ENCODE results near the gene HOMER3. TPM values are rescaled to one million over a fixed set of nuclear protein-coding genes. Genes with fewer than 3 reads are reported as not detected.

Gene HOMER3
- total and polyA plus RNA-seq, 2 of the 13 experiments (the other 11 are each of a cell fraction or from before 2014, with no cell fraction given): 21.3 to 27.3 TPM

DNA sequence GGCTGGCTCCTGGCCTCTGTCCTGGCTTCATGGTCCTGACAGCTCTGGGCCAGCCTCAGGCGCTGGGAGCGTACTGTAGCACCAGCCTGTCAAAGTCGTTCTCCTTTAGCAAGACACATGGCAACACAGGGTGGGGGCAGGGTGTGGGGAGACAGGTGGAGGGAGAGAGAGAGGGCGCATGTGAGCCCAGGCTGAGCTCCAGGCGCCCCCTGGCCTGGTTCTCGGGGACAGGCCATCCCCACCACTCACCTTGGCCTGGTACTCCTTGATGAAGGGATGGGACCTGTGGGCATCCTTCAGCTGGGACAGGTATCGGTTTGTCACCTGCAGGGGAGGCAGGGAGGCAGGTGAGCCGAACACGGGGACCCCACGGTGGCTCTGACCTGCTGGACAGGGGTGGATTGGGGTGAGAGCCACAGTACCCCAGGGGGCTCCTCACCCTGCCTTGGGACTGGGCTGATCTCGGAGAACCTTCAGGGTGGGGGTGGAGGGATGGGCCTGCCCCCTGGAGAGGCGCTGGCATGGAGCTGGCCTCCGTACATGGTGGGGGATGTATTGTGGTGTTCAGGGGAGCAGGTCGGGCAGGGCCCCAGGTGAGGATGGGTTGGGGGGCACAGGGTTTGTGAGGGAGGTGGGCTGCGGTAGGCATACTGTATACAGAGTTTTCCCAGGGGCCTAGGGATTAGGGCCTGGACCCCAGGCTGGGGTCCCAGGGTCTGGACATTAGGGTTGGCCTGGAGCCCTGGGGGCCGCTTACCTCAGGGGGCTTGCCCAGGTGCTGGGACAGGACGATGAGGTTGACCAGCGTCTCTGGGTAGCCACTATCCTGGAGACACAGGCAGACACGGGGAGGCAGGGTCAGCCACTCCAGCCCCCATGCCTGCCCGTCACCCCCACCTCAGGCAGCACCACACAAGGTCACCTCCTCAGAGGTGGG is 41.1 kb downstream of the HOMER3 start (continued):
- TF ChIP-seq ZNF138 (CRISPR knock-in tag; IDR thresholded peaks at IDR 0.05; ENCODE audit: low read depth): no peak

DNA sequence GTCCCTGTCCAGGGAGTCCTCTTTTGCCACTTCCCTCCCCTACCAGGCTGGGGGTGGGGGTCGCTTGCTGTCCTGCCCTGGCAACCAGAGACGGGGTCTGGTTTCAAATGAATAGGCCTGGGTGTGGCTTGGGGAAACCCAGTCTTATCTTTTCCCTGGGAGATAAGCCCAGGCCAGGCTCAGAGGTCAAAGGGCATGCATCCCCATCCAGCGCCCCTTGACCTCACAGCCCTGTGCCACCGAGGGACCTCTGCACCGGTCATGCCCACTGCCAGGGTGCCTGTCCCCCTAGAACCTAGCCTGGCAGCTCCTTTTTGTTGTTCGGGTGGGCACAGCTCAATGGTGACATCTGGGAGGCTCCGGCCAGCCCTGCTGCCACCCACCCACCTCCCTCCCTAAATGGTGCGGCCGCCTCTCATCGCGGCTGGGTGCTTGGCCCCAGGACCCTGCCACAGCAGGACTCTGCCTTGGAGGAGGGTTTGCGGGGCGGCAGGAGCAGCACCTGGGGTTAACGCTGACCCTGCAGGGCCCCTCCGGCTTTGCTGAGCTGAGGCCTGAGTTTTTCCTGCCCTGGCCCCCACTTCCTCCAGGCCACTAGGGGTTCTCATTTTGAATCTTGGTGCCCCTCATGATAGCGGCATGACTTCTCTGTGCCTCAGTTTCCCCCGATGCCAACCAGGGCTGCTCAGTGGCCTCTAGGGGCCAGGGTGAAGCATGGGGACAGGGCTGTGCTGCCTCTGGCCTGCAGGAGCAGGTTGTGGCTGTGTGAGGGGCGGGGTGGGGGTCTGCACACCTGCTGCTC is 42.2 kb downstream of the HOMER3 start:
- no peak for ATAC-seq
- no peak overlapping the region for H2AFZ ChIP-seq (ENCODE audit: low read length)
- no peaks in the 10 kb centered on the region; a peak in 1 of 5 replicates for H3K27me3 ChIP-seq (ENCODE audit: control insufficient read depth in 1 of 2, insufficient read depth in 2 of 2, low read length in 2 of 2)
- POLR2A ChIA-PET: interaction anchor here (1.4 kb wide), 1 partner anchor 20 kb away, joined by 5 read pairs; the partner anchor contains the start of genes COPE and DDX49
- H3K79me2 ChIP-seq (ENCODE audit: insufficient read depth, low read length): no peaks in the 10 kb centered on the region
- H3K9me3 ChIP-seq (ENCODE audit: low read length): no peaks in the 10 kb centered on the region
- no peak overlapping the region for H3K27ac ChIP-seq (ENCODE audit: extremely low read length, insufficient read depth, low read length)
- no peaks in the 10 kb centered on the region for H4K20me1 ChIP-seq (ENCODE audit: insufficient read depth, low read length)
- DNase-seq (ENCODE audit: low spot score): no peak
- H3K4me3 ChIP-seq (replicated peaks in 1 of 3; ENCODE audit: insufficient read depth in 1 of 3, low read depth in 2 of 3, low read length in 3 of 3): no peak overlapping the region
- 100% methylated on average over 2 of the region's 18 CpGs for WGBS (ENCODE audit: low lambda C conversion rate)
- in situ Hi-C loops (cut with HindIII; ENCODE audit: extremely low pct_ligation_motif_present, low pct_unique_long_range_greater_than_20kb) (loop anchor here (10.0 kb wide), 1 partner anchor 86 kb away; no protein-coding TSS in a partner anchor), intact Hi-C loops (cut with micrococcal nuclease; ENCODE audit: unreplicated experiment) (no loop called here)
- peaks cover 1 to 12% of the 10 kb centered on the region in 2 experiments; a peak in 2 of 5 replicates for H3K36me3 ChIP-seq (replicated peaks in 1 of 2; ENCODE audit: control insufficient read depth in 1 of 2, insufficient read depth in 2 of 2, low read length in 2 of 2)
- peaks cover 23% of the 10 kb centered on the region for H3K4me1 ChIP-seq (ENCODE audit: insufficient read depth, low read length)
- H3K4me2 ChIP-seq (ENCODE audit: low read depth, low read length): no peak overlapping the region
- no TSS peak for BruUV-seq (replicated peaks)
- CTCF ChIA-PET (ENCODE audit: low intra/inter-chr PET ratio, low total read pairs): no interaction called here
- FAIRE-seq: no peak
- H3K9ac ChIP-seq (ENCODE audit: insufficient read depth, low read depth, low read length): no peak overlapping the region
- TF ChIP-seq ARHGAP35 (CRISPR knock-in tag; IDR thresholded peaks at IDR 0.05; ENCODE audit: borderline replicate concordance) (no peak), HNRNPL (IDR thresholded peaks at IDR 0.05; ENCODE audit: low read depth, low read length) (peak; percentile 96), NRL (CRISPR knock-in tag; IDR thresholded peaks at IDR 0.05; ENCODE audit: borderline replicate concordance) (0 out of 2 replicates have a peak, but pooled peaks have one; percentile 43), NR2F2 (IDR thresholded peaks at IDR 0.05; ENCODE audit: borderline replicate concordance, low read depth) (peak; percentile 62), HNF4A (CRISPR knock-in tag; IDR thresholded peaks at IDR 0.05) (peak; percentile 68; the same call in 1 of the 2 replicates), ZNF274 (CRISPR knock-in tag; IDR thresholded peaks at IDR 0.05) (0 out of 2 replicates have a peak, but pooled peaks have one; percentile 35), AGO2 (optimal IDR thresholded peaks at IDR 0.05; ENCODE audit: low read depth, low read length) (peak; percentile 95), ATAD3A (CRISPR knock-in tag; IDR thresholded peaks at IDR 0.05) (no peak), ZNF766 (CRISPR knock-in tag; IDR thresholded peaks at IDR 0.05; ENCODE audit: borderline replicate concordance) (no peak), POLR2G (IDR thresholded peaks at IDR 0.05; ENCODE audit: low read depth, low read length) (0 out of 2 replicates have a peak, but pooled peaks have one; percentile 36), ZNF224 (CRISPR knock-in tag; IDR thresholded peaks at IDR 0.05) (no peak), NR2F6 (IDR thresholded peaks at IDR 0.05) (peak; percentile 72), NR2F6 (CRISPR knock-in tag; IDR thresholded peaks at IDR 0.05) (peak; percentile 66)
- TF ChIP-seq, protein P1, sequence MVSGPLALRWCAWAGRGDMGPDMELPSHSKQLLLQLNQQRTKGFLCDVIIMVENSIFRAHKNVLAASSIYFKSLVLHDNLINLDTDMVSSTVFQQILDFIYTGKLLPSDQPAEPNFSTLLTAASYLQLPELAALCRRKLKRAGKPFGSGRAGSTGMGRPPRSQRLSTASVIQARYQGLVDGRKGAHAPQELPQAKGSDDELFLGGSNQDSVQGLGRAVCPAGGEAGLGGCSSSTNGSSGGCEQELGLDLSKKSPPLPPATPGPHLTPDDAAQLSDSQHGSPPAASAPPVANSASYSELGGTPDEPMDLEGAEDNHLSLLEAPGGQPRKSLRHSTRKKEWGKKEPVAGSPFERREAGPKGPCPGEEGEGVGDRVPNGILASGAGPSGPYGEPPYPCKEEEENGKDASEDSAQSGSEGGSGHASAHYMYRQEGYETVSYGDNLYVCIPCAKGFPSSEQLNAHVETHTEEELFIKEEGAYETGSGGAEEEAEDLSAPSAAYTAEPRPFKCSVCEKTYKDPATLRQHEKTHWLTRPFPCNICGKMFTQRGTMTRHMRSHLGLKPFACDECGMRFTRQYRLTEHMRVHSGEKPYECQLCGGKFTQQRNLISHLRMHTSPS (CRISPR knock-in tag; IDR thresholded peaks at IDR 0.05; ENCODE audit: low read depth): 0 out of 2 replicates have a peak, but pooled peaks have one; percentile 55
- TF ChIP-seq, protein P2, sequence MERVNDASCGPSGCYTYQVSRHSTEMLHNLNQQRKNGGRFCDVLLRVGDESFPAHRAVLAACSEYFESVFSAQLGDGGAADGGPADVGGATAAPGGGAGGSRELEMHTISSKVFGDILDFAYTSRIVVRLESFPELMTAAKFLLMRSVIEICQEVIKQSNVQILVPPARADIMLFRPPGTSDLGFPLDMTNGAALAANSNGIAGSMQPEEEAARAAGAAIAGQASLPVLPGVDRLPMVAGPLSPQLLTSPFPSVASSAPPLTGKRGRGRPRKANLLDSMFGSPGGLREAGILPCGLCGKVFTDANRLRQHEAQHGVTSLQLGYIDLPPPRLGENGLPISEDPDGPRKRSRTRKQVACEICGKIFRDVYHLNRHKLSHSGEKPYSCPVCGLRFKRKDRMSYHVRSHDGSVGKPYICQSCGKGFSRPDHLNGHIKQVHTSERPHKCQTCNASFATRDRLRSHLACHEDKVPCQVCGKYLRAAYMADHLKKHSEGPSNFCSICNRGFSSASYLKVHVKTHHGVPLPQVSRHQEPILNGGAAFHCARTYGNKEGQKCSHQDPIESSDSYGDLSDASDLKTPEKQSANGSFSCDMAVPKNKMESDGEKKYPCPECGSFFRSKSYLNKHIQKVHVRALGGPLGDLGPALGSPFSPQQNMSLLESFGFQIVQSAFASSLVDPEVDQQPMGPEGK (CRISPR knock-in tag; IDR thresholded peaks at IDR 0.05): peak; percentile 6
- TF ChIP-seq, protein P3, sequence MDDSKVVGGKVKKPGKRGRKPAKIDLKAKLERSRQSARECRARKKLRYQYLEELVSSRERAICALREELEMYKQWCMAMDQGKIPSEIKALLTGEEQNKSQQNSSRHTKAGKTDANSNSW (CRISPR knock-in tag; IDR thresholded peaks at IDR 0.05; ENCODE audit: borderline replicate concordance): no peak
